SK-N-SH (cell line): ENCODE measurements around the gene SPNS1. TPM values are rescaled to one million over a fixed set of nuclear protein-coding genes. Genes with fewer than 3 reads are reported as not detected.

ENCODE experiments used
- CTCF ChIA-PET: fragments of 300-600, 350-600 bp; formaldehyde crosslinking; extraction: SDS; loops from one replicate; lab custom pipeline; 2021; lab: Yijun Ruan, JAX
- POLR2A ChIA-PET: fragments of 350-600 bp; sonication (Branson Sonifier 250); formaldehyde crosslinking; extraction: SDS; loops from one replicate; lab custom pipeline; 2020; ENCODE audit warnings: antibody characterized with exemption, inconsistent platforms; lab: Yijun Ruan, JAX
- DNase-seq: peaks from one replicate; pipeline ENCODE4 v3.0.0; 2012
- H2AFZ ChIP-seq: fragments of 200-600 bp; sonication (generic); 2 replicates; pipeline ENCODE4 v1.8.1; 2016; ENCODE audit warnings: antibody characterized with exemption, mild to moderate bottlenecking, low read depth
- H3F3A ChIP-seq: fragments of 200-600 bp; sonication (generic); replicated peaks from 2 replicates; pipeline ENCODE3; 2016; ENCODE audit warnings: antibody characterized with exemption, mild to moderate bottlenecking; ENCODE audit not compliant: insufficient read depth
- H3K27ac ChIP-seq, 2 experiments: fragments of 200-500 bp in 1 of 2; fragments of 200-600 bp in 1 of 2; sonication (Bioruptor generic) in 1 of 2; sonication (generic), shearing (Covaris generic) in 1 of 2; 2 replicates each; pipeline versions ENCODE4 v1.5.1 to v1.6.1; 2014 to 2016; ENCODE audit warnings: low read depth in 2 of 2, inconsistent platforms in 1 of 2, low read length in 1 of 2, mild to moderate bottlenecking in 1 of 2, mixed read lengths in 1 of 2
- H3K27me3 ChIP-seq: fragments of 200-600 bp; sonication (generic), shearing (Covaris generic); 2 replicates; pipeline ENCODE4 v1.6.1; 2016; ENCODE audit warnings: mixed run types; ENCODE audit not compliant: insufficient read depth
- H3K36me3 ChIP-seq, 2 experiments: fragments of 200-500 bp in 1 of 2; fragments of 200-600 bp in 1 of 2; sonication (Bioruptor generic) in 1 of 2; sonication (generic) in 1 of 2; replicated peaks in 1 of 2; 2 replicates each; pipeline versions ENCODE3 to v1.5.1; 2014 to 2016; ENCODE audit warnings: low read length in 1 of 2, mild to moderate bottlenecking in 1 of 2; ENCODE audit not compliant: insufficient read depth in 2 of 2, control insufficient read depth in 1 of 2
- H3K4me1 ChIP-seq, 2 experiments: fragments of 200-500 bp in 1 of 2; fragments of 200-600 bp in 1 of 2; sonication (Bioruptor generic) in 1 of 2; sonication (generic), shearing (Covaris generic) in 1 of 2; 2 replicates each; pipeline versions ENCODE4 v1.5.1 to v1.6.1; 2014 to 2016; ENCODE audit warnings: low read depth in 1 of 2, low read length in 1 of 2, mixed run types in 1 of 2; ENCODE audit not compliant: insufficient read depth in 2 of 2, control insufficient read depth in 1 of 2
- H3K4me2 ChIP-seq: fragments of 200-600 bp; sonication (generic), shearing (Covaris generic); 2 replicates; pipeline ENCODE4 v1.6.1; 2017; ENCODE audit warnings: mixed run types
- H3K4me3 ChIP-seq, 2 experiments: fragments of 200-500 bp in 1 of 2; fragments of 200-600 bp in 1 of 2; sonication (Bioruptor generic) in 1 of 2; sonication (generic), shearing (Covaris generic) in 1 of 2; 2 replicates each; pipeline versions ENCODE4 v1.5.1 to v1.8.1; 2014 to 2016; ENCODE audit warnings: low read depth in 2 of 2, inconsistent platforms in 1 of 2, low read length in 1 of 2, mild to moderate bottlenecking in 1 of 2, mixed read lengths in 1 of 2, moderate library complexity in 1 of 2
- H3K79me2 ChIP-seq: fragments of 200-600 bp; sonication (generic); 2 replicates; pipeline ENCODE4 v1.8.1; 2017; ENCODE audit warnings: mild to moderate bottlenecking; ENCODE audit not compliant: insufficient read depth
- H3K9ac ChIP-seq: fragments of 200-600 bp; sonication (generic); 2 replicates; pipeline ENCODE4 v1.6.1; 2017; ENCODE audit warnings: mixed run types
- H3K9me2 ChIP-seq: fragments of 200-600 bp; sonication (generic); 2 replicates; pipeline ENCODE4 v1.6.1; 2017; ENCODE audit warnings: mixed run types
- H3K9me3 ChIP-seq: fragments of 200-600 bp; sonication (generic); 2 replicates; pipeline ENCODE4 v1.6.1; 2017; ENCODE audit warnings: mixed run types, mild to moderate bottlenecking, moderate library complexity
- H4K20me1 ChIP-seq: fragments of 200-600 bp; sonication (generic); 2 replicates; pipeline ENCODE4 v1.6.1; 2017; ENCODE audit warnings: mild to moderate bottlenecking, mixed run types; ENCODE audit not compliant: insufficient read depth
- CHD2 ChIP-seq: fragments of 150-350 bp; IDR thresholded peaks from 2 replicates; pipeline ENCODE4 v1.6.1; 2018; ENCODE audit warnings: low read length; ENCODE audit not compliant: partially characterized antibody
- ELF1 ChIP-seq: IDR thresholded peaks from 2 replicates; pipeline ENCODE4 v1.4.0; 2012
- EZH2phosphoT487 ChIP-seq: fragments of 200-600 bp; sonication (generic); IDR thresholded peaks from 2 replicates; pipeline ENCODE4 v1.6.1; 2017; ENCODE audit warnings: low read depth, mixed run types, mild to moderate bottlenecking, antibody characterized with exemption, moderate library complexity, borderline replicate concordance
- FOSL2 ChIP-seq: IDR thresholded peaks from 2 replicates; pipeline ENCODE4 v1.4.0; 2012; ENCODE audit warnings: low read depth, mild to moderate bottlenecking, moderate library complexity, borderline replicate concordance
- GABPA ChIP-seq: IDR thresholded peaks from 2 replicates; pipeline ENCODE4 v1.4.0; 2012; ENCODE audit warnings: low read depth, mild to moderate bottlenecking
- GATA2 ChIP-seq: sonication (generic); formaldehyde crosslinking; IDR thresholded peaks from 2 replicates; pipeline ENCODE4 v1.5.0; 2020; ENCODE audit warnings: mild to moderate bottlenecking, missing genetic modification reagents
- JUND ChIP-seq: IDR thresholded peaks from 2 replicates; pipeline ENCODE4 v1.4.0; 2012
- MAX ChIP-seq: IDR thresholded peaks from 2 replicates; pipeline ENCODE4 v1.4.0; 2012; ENCODE audit warnings: low read depth
- MEF2A ChIP-seq: IDR thresholded peaks from 2 replicates; pipeline ENCODE4 v1.4.0; 2012; ENCODE audit warnings: low read depth, borderline replicate concordance
- MXI1 ChIP-seq: IDR thresholded peaks from 2 replicates; pipeline ENCODE4 v1.6.1; 2012; ENCODE audit warnings: mild to moderate bottlenecking, low read depth, low read length, improper control_type of control experiment
- NFIC ChIP-seq: IDR thresholded peaks from 2 replicates; pipeline ENCODE4 v1.4.0; 2012; ENCODE audit warnings: borderline replicate concordance
- NRF1 ChIP-seq: IDR thresholded peaks from 2 replicates; pipeline ENCODE4 v1.6.1; 2012; ENCODE audit warnings: low read depth, mild to moderate bottlenecking, low read length
- POLR2AphosphoS5 ChIP-seq: IDR thresholded peaks from 2 replicates; pipeline ENCODE4 v1.6.1; 2012; ENCODE audit warnings: low read depth, low read length
- RCOR1 ChIP-seq: fragments of 150-350 bp; IDR thresholded peaks from 2 replicates; pipeline ENCODE4 v1.6.1; 2017; ENCODE audit warnings: antibody characterized with exemption, low read length
- RFX5 ChIP-seq: IDR thresholded peaks from 2 replicates; pipeline ENCODE4 v1.6.1; 2012; ENCODE audit warnings: mild to moderate bottlenecking, improper control_type of control experiment, low read length
- RXRA ChIP-seq: IDR thresholded peaks from 2 replicates; pipeline ENCODE4 v1.4.0; 2012; ENCODE audit warnings: low read depth, mild to moderate bottlenecking, borderline replicate concordance
- SIN3A ChIP-seq: IDR thresholded peaks from 2 replicates; pipeline ENCODE4 v1.6.1; 2012; ENCODE audit warnings: low read depth, mild to moderate bottlenecking, low read length, moderate library complexity, borderline replicate concordance
- SMC3 ChIP-seq: IDR thresholded peaks from 2 replicates; pipeline ENCODE4 v1.6.1; 2012; ENCODE audit warnings: low read depth, low read length, improper control_type of control experiment
- TAF1 ChIP-seq: IDR thresholded peaks from 2 replicates; pipeline ENCODE4 v1.6.1; 2012; ENCODE audit warnings: low read depth, mild to moderate bottlenecking, low read length, moderate library complexity, borderline replicate concordance
- YY1 ChIP-seq: IDR thresholded peaks from 2 replicates; pipeline ENCODE4 v1.4.0; 2012; ENCODE audit warnings: low read depth, mild to moderate bottlenecking
- WGBS: methylation state at CpG from one replicate; pipeline ENCODE4 v1.1.6; 2017; ENCODE audit warnings: low lambda C conversion rate; 5-methylcytosine and 5-hydroxymethylcytosine counted together
- polyA plus RNA-seq, 3 experiments: library from polyadenylated mRNA; depleted of rRNA; stranded (reverse); fragments of >200 nt; gene quantifications; 2 replicates each; pipeline ENCODE4 v1.2.3, GENCODE V29; 2012
- TF ChIP-seq, protein P1 (sequence below): fragments of 150-350 bp; IDR thresholded peaks from 2 replicates; pipeline ENCODE4 v1.6.1; 2017; ENCODE audit warnings: antibody characterized with exemption, low read length, low read depth, borderline replicate concordance
- TF ChIP-seq, protein P2 (sequence below): IDR thresholded peaks from 2 replicates; pipeline ENCODE4 v1.6.1; 2012; ENCODE audit warnings: mild to moderate bottlenecking, low read depth, low read length, moderate library complexity

SPNS1 gene
- polyA plus RNA-seq, 1 of the 3 experiments (the other 2 are of a cell fraction): 41.1 TPM

- Histone ChIP-seq H3K9me2 (no peaks in the 10 kb centered on the region), H3K9ac (no peak overlapping the region), H3K79me2 (no peaks in the 10 kb centered on the region), H3K4me3 (no peak overlapping the region), H2AFZ (no peak overlapping the region), H3K4me2 (no peak overlapping the region), H3K9me3 (no peaks in the 10 kb centered on the region), H3K27me3 (no peaks in the 10 kb centered on the region), H3K27ac (no peak overlapping the region), H3F3A (peaks cover 8% of the 10 kb centered on the region), H3K36me3 (no peaks in the 10 kb centered on the region), H4K20me1 (no peaks in the 10 kb centered on the region), H3K4me1 (no peaks in the 10 kb centered on the region)
- TF ChIP-seq RXRA (no peak), SIN3A (no peak), MEF2A (no peak), GATA2 (CRISPR knock-in tag) (no peak), ELF1 (no peak), CHD2 (no peak), TAF1 (no peak)
- DNase-seq: no peak
- WGBS: 74% methylated on average over 3 of the region's 3 CpGs
- POLR2A ChIA-PET: no interaction called here
- CTCF ChIA-PET: interaction anchor here (0.7 to 1.4 kb wide), 2 partner anchors 13 to 14 kb away, joined by 3 read pairs; no protein-coding TSS in a partner anchor
Measured at GRCh38 chr16:28930652-28931051, 43.9 kb upstream of the SPNS1 start.

- Histone ChIP-seq H3K4me2 (no peak within 1 kb of the TSS), H3K9ac (no peak within 1 kb of the TSS), H3K4me3 (no peak within 1 kb of the TSS), H3K4me1 (no peaks in the 10 kb centered on the region), H4K20me1 (no peaks in the 10 kb centered on the region), H3F3A (no peaks in the 10 kb centered on the region), H3K36me3 (no peaks in the 10 kb centered on the region), H3K9me3 (no peaks in the 10 kb centered on the region), H3K9me2 (no peaks in the 10 kb centered on the region), H3K27ac (no peak within 1 kb of the TSS), H2AFZ (no peak within 1 kb of the TSS), H3K79me2 (no peaks in the 10 kb centered on the region), H3K27me3 (no peaks in the 10 kb centered on the region)
- ChIA-PET POLR2A (no interaction called here), CTCF (interaction anchor here (2.2 kb wide), 1 partner anchor 13 kb away, joined by 14 read pairs; no protein-coding TSS in a partner anchor)
- no peak for DNase-seq
- 85% methylated on average over 10 of the region's 10 CpGs for WGBS
- TF ChIP-seq JUND (no peak), MAX (no peak), NFIC (no peak), GABPA (no peak), FOSL2 (no peak), CHD2 (no peak), YY1 (no peak), RCOR1 (no peak), GATA2 (CRISPR knock-in tag) (no peak), NRF1 (no peak), MXI1 (no peak), ELF1 (no peak), RFX5 (no peak), POLR2AphosphoS5 (no peak), EZH2phosphoT487 (no peak), TAF1 (no peak), SMC3 (no peak)
- TF ChIP-seq, protein P1, sequence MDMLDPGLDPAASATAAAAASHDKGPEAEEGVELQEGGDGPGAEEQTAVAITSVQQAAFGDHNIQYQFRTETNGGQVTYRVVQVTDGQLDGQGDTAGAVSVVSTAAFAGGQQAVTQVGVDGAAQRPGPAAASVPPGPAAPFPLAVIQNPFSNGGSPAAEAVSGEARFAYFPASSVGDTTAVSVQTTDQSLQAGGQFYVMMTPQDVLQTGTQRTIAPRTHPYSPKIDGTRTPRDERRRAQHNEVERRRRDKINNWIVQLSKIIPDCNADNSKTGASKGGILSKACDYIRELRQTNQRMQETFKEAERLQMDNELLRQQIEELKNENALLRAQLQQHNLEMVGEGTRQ: no peak
- TF ChIP-seq, protein P2, sequence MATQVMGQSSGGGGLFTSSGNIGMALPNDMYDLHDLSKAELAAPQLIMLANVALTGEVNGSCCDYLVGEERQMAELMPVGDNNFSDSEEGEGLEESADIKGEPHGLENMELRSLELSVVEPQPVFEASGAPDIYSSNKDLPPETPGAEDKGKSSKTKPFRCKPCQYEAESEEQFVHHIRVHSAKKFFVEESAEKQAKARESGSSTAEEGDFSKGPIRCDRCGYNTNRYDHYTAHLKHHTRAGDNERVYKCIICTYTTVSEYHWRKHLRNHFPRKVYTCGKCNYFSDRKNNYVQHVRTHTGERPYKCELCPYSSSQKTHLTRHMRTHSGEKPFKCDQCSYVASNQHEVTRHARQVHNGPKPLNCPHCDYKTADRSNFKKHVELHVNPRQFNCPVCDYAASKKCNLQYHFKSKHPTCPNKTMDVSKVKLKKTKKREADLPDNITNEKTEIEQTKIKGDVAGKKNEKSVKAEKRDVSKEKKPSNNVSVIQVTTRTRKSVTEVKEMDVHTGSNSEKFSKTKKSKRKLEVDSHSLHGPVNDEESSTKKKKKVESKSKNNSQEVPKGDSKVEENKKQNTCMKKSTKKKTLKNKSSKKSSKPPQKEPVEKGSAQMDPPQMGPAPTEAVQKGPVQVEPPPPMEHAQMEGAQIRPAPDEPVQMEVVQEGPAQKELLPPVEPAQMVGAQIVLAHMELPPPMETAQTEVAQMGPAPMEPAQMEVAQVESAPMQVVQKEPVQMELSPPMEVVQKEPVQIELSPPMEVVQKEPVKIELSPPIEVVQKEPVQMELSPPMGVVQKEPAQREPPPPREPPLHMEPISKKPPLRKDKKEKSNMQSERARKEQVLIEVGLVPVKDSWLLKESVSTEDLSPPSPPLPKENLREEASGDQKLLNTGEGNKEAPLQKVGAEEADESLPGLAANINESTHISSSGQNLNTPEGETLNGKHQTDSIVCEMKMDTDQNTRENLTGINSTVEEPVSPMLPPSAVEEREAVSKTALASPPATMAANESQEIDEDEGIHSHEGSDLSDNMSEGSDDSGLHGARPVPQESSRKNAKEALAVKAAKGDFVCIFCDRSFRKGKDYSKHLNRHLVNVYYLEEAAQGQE: no peak
Measured at GRCh38 chr16:28931801-28932225, 42.8 kb upstream of the SPNS1 start, which contains the start of gene CD19. Gene CD19 (plus strand): TSS chr16:28931971. CDS start chr16:28932001, 30 bp downstream.
